ENCODE measurements around the gene HDGFL1. TPM values are rescaled to one million over a fixed set of nuclear protein-coding genes. Genes with fewer than 3 reads are reported as not detected.
A peak's percentile ranks its signal among the peaks of the same experiment; 100 is the strongest.

The HDGFL1 gene
- total RNA-seq (not detected), polyA plus RNA-seq (not detected)
- long read RNA-seq, donor 1: 0 reads
- long read RNA-seq, donor 2: 0 reads

GRCh38 chr6:22569281-22570184, at the start of gene HDGFL1:
HDGFL1 (plus strand) TSS chr6:22569566; CDS start chr6:22569576, 10 bp downstream.
- intact Hi-C loops (cut with DNase I): no loop called here
- H3K4me1 ChIP-seq: no peaks in the 10 kb centered on the region
- no peak for ATAC-seq
- no peaks in the 10 kb centered on the region for H3K27me3 ChIP-seq (ENCODE audit: insufficient read depth in 3 of 3, low read length in 2 of 3)
- H3K9me3 ChIP-seq: no peaks in the 10 kb centered on the region
- no peak within 1 kb of the TSS for H3K27ac ChIP-seq
- TF ChIP-seq CTCF (IDR thresholded peaks at IDR 0.05): no peak
- no peak within 1 kb of the TSS for H3K4me3 ChIP-seq
- DNase-seq: peak; percentile 7 to 42
- no peaks in the 10 kb centered on the region for H3K36me3 ChIP-seq (ENCODE audit: insufficient read depth in 1 of 2, low read depth in 1 of 2)
- WGBS, 3 donors: 96 to 97% (median 97%) methylated on average over 85 to 89 of the region's 89 CpGs

- 89 to 93% (median 90%) methylated on average over 4 of the region's 4 CpGs for whole genome bisulfite sequencing, 3 donors
- Histone ChIP-seq H3K4me3 (no peak overlapping the region), H3K9me3 (no peaks in the 10 kb centered on the region), H3K4me1 (no peaks in the 10 kb centered on the region), H3K36me3 (ENCODE audit: insufficient read depth in 1 of 2, low read depth in 1 of 2) (no peaks in the 10 kb centered on the region), H3K27me3 (ENCODE audit: insufficient read depth in 3 of 3, low read length in 2 of 3) (no peaks in the 10 kb centered on the region), H3K27ac (no peak overlapping the region)
- ATAC-seq: no peak
- no peak for DNase-seq
- intact Hi-C loops (cut with DNase I): no loop called here
- no peak for TF ChIP-seq CTCF (IDR thresholded peaks at IDR 0.05)
Observed at GRCh38 chr6:22521035-22521434, 48.3 kb upstream of the HDGFL1 start.

GRCh38 chr6:22526736-22527135, 42.6 kb upstream of the HDGFL1 start:
- Histone ChIP-seq H3K9me3 (no peaks in the 10 kb centered on the region), H3K27me3 (ENCODE audit: insufficient read depth in 3 of 3, low read length in 2 of 3) (no peaks in the 10 kb centered on the region), H3K36me3 (ENCODE audit: insufficient read depth in 1 of 2, low read depth in 1 of 2) (no peaks in the 10 kb centered on the region), H3K4me1 (no peaks in the 10 kb centered on the region), H3K4me3 (no peak overlapping the region), H3K27ac (no peak overlapping the region)
- intact Hi-C loops (cut with DNase I): no loop called here
- no peak for TF ChIP-seq CTCF (IDR thresholded peaks at IDR 0.05)
- DNase-seq (no peak), ATAC-seq (no peak)

GRCh38 chr6:22529866-22530265, 39.5 kb upstream of the HDGFL1 start:
- no peak for TF ChIP-seq CTCF (IDR thresholded peaks at IDR 0.05)
- Histone ChIP-seq H3K36me3 (ENCODE audit: insufficient read depth in 1 of 2, low read depth in 1 of 2) (no peaks in the 10 kb centered on the region), H3K9me3 (no peaks in the 10 kb centered on the region), H3K4me1 (no peaks in the 10 kb centered on the region), H3K4me3 (no peak overlapping the region), H3K27me3 (ENCODE audit: insufficient read depth in 3 of 3, low read length in 2 of 3) (no peaks in the 10 kb centered on the region), H3K27ac (no peak overlapping the region)
- no peak for DNase-seq
- intact Hi-C loops (cut with DNase I): no loop called here
- ATAC-seq: no peak
- 94 to 100% (median 97%) methylated on average over 1 of the region's 1 CpG for WGBS, 3 donors
